ENCODE results near the gene PRKCQ. TPM values are rescaled to one million over a fixed set of nuclear protein-coding genes. Genes with fewer than 3 reads are reported as not detected.

Gene PRKCQ
- total and polyA plus RNA-seq, 4 donors, result 0.13 to 3.3 (median 0.45) TPM

- H3K27ac ChIP-seq (ENCODE audit: low read depth in 1 of 2, low read length in 2 of 2), result peak overlapping the region in 1 of 2 donors; percentile 21
- H3K27me3 ChIP-seq (ENCODE audit: control insufficient read depth in 4 of 4, insufficient read depth in 4 of 4, low read length in 3 of 4), result no peaks in the 10 kb centered on the region
- DNase-seq (ENCODE audit: low spot score), result no peak
- WGBS, result 82% methylated on average over 4 of the region's 4 CpGs
- no peaks in the 10 kb centered on the region for H3K36me3 ChIP-seq (ENCODE audit: control insufficient read depth in 4 of 4, insufficient read depth in 3 of 4, low read depth in 1 of 4, low read length in 3 of 4)
- H3K4me1 ChIP-seq (ENCODE audit: control insufficient read depth in 4 of 4, insufficient read depth in 4 of 4, low read length in 3 of 4), result peaks cover 0 to 15% (median 9%) of the 10 kb centered on the region in 4 donors
- H3K4me3 ChIP-seq (ENCODE audit: low read depth in 1 of 3, low read length in 3 of 3), result no peak overlapping the region
- H3K9me3 ChIP-seq (ENCODE audit: control insufficient read depth in 4 of 4, low read length in 3 of 4), result no peaks in the 10 kb centered on the region
- TF ChIP-seq JUND (IDR thresholded peaks at IDR 0.05) (no peak), FOXA1 (IDR thresholded peaks at IDR 0.05) (no peak), RXRA (IDR thresholded peaks at IDR 0.05) (no peak), YY1 (IDR thresholded peaks at IDR 0.05) (no peak)
- TF ChIP-seq, protein P1, sequence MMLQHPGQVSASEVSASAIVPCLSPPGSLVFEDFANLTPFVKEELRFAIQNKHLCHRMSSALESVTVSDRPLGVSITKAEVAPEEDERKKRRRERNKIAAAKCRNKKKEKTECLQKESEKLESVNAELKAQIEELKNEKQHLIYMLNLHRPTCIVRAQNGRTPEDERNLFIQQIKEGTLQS (IDR thresholded peaks at IDR 0.05), result no peak
- no peak overlapping the region for H3K9ac ChIP-seq (ENCODE audit: low read depth in 1 of 2, low read length in 2 of 2)
Observed at GRCh38 chr10:6396652-6397051, 183.4 kb downstream of the PRKCQ start.

DNA sequence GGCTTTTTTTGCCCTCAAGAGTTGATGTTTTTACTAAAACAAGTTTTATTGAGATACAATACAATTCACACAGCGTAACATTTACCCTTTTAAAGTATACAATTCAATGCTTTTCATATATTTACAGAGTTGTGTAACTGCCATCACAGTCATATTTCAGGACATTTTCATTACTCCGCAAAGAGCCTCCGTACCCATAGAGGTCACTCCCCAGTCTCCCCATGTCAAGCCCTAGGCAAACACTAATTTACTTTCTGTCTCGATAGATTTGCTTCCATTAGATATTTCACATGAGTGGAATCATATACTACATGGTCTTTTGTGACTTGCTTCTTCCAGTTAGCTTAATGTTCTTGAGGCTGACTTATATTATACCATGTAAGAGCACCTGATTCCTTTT lies 183.8 kb downstream of the PRKCQ start:
- Histone ChIP-seq H3K27ac (ENCODE audit: low read depth in 1 of 2, low read length in 2 of 2) (peak overlapping the region in 1 of 2 donors; percentile 21), H3K4me3 (ENCODE audit: low read depth in 1 of 3, low read length in 3 of 3) (no peak overlapping the region), H3K4me1 (ENCODE audit: control insufficient read depth in 4 of 4, insufficient read depth in 4 of 4, low read length in 3 of 4) (peaks cover 0 to 12% (median 6%) of the 10 kb centered on the region in 4 donors), H3K36me3 (ENCODE audit: control insufficient read depth in 4 of 4, insufficient read depth in 3 of 4, low read depth in 1 of 4, low read length in 3 of 4) (no peaks in the 10 kb centered on the region), H3K9ac (ENCODE audit: low read depth in 1 of 2, low read length in 2 of 2) (no peak overlapping the region), H3K9me3 (ENCODE audit: control insufficient read depth in 4 of 4, low read length in 3 of 4) (no peaks in the 10 kb centered on the region), H3K27me3 (ENCODE audit: control insufficient read depth in 4 of 4, insufficient read depth in 4 of 4, low read length in 3 of 4) (no peaks in the 10 kb centered on the region)
- DNase-seq (ENCODE audit: low spot score), result no peak
- TF ChIP-seq FOXA1 (IDR thresholded peaks at IDR 0.05), result no peak
- TF ChIP-seq HNF4A (conservative IDR thresholded peaks at IDR 0.05), result no peak
- TF ChIP-seq, protein P2, sequence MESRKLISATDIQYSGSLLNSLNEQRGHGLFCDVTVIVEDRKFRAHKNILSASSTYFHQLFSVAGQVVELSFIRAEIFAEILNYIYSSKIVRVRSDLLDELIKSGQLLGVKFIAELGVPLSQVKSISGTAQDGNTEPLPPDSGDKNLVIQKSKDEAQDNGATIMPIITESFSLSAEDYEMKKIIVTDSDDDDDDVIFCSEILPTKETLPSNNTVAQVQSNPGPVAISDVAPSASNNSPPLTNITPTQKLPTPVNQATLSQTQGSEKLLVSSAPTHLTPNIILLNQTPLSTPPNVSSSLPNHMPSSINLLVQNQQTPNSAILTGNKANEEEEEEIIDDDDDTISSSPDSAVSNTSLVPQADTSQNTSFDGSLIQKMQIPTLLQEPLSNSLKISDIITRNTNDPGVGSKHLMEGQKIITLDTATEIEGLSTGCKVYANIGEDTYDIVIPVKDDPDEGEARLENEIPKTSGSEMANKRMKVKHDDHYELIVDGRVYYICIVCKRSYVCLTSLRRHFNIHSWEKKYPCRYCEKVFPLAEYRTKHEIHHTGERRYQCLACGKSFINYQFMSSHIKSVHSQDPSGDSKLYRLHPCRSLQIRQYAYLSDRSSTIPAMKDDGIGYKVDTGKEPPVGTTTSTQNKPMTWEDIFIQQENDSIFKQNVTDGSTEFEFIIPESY (IDR thresholded peaks at IDR 0.05), result no peak
- TF ChIP-seq RAD21 (IDR thresholded peaks at IDR 0.05), result no peak
- no peak for TF ChIP-seq TAF1 (conservative IDR thresholded peaks at IDR 0.05)
- no peak for TF ChIP-seq SP1 (IDR thresholded peaks at IDR 0.05)
- TF ChIP-seq, protein P3, sequence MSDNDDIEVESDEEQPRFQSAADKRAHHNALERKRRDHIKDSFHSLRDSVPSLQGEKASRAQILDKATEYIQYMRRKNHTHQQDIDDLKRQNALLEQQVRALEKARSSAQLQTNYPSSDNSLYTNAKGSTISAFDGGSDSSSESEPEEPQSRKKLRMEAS (IDR thresholded peaks at IDR 0.05), result no peak
- no peak for TF ChIP-seq HNF4G (IDR thresholded peaks at IDR 0.05)
- 90% methylated on average over 4 of the region's 4 CpGs for WGBS

- H3K27ac ChIP-seq (ENCODE audit: low read depth in 1 of 2, low read length in 2 of 2), result no peak overlapping the region
- TF ChIP-seq HNF4A (conservative IDR thresholded peaks at IDR 0.05), result no peak
- TF ChIP-seq TAF1 (conservative IDR thresholded peaks at IDR 0.05), result no peak
- no peak for TF ChIP-seq EGR1 (IDR thresholded peaks at IDR 0.05; ENCODE audit: low read depth in 2 of 2)
- TF ChIP-seq, protein P3 (IDR thresholded peaks at IDR 0.05), result no peak
- no peak for TF ChIP-seq SP1 (IDR thresholded peaks at IDR 0.05)
- no peak for TF ChIP-seq JUND (IDR thresholded peaks at IDR 0.05)
- TF ChIP-seq, protein P4, sequence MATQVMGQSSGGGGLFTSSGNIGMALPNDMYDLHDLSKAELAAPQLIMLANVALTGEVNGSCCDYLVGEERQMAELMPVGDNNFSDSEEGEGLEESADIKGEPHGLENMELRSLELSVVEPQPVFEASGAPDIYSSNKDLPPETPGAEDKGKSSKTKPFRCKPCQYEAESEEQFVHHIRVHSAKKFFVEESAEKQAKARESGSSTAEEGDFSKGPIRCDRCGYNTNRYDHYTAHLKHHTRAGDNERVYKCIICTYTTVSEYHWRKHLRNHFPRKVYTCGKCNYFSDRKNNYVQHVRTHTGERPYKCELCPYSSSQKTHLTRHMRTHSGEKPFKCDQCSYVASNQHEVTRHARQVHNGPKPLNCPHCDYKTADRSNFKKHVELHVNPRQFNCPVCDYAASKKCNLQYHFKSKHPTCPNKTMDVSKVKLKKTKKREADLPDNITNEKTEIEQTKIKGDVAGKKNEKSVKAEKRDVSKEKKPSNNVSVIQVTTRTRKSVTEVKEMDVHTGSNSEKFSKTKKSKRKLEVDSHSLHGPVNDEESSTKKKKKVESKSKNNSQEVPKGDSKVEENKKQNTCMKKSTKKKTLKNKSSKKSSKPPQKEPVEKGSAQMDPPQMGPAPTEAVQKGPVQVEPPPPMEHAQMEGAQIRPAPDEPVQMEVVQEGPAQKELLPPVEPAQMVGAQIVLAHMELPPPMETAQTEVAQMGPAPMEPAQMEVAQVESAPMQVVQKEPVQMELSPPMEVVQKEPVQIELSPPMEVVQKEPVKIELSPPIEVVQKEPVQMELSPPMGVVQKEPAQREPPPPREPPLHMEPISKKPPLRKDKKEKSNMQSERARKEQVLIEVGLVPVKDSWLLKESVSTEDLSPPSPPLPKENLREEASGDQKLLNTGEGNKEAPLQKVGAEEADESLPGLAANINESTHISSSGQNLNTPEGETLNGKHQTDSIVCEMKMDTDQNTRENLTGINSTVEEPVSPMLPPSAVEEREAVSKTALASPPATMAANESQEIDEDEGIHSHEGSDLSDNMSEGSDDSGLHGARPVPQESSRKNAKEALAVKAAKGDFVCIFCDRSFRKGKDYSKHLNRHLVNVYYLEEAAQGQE (IDR thresholded peaks at IDR 0.05), result no peak
- TF ChIP-seq, protein P1 (IDR thresholded peaks at IDR 0.05), result no peak
- no peak for TF ChIP-seq GABPA (IDR thresholded peaks at IDR 0.05 in 1 of 2, conservative IDR thresholded peaks at IDR 0.05 in 1 of 2)
- no peak for TF ChIP-seq NR2F2 (IDR thresholded peaks at IDR 0.05)
- TF ChIP-seq RXRA (IDR thresholded peaks at IDR 0.05), result no peak
- TF ChIP-seq, protein P2 (IDR thresholded peaks at IDR 0.05), result no peak
- no peak for TF ChIP-seq YY1 (IDR thresholded peaks at IDR 0.05)
- no peak for TF ChIP-seq RAD21 (IDR thresholded peaks at IDR 0.05)
- TF ChIP-seq HNF4G (IDR thresholded peaks at IDR 0.05), result no peak
- TF ChIP-seq FOXA1 (IDR thresholded peaks at IDR 0.05), result no peak
Observed at GRCh38 chr10:6395606-6396005, 184.5 kb downstream of the PRKCQ start.

More at GRCh38 chr10:6395606-6396005, 184.5 kb downstream of the PRKCQ start:
- H3K9me3 ChIP-seq (ENCODE audit: control insufficient read depth in 4 of 4, low read length in 3 of 4), result peaks cover 0 to 3% (median 1%) of the 10 kb centered on the region in 4 donors
- H3K9ac ChIP-seq (ENCODE audit: low read depth in 1 of 2, low read length in 2 of 2), result no peak overlapping the region
- no peaks in the 10 kb centered on the region for H3K27me3 ChIP-seq (ENCODE audit: control insufficient read depth in 4 of 4, insufficient read depth in 4 of 4, low read length in 3 of 4)
- no peak overlapping the region for H3K4me3 ChIP-seq (ENCODE audit: low read depth in 1 of 3, low read length in 3 of 3)
- no peak for DNase-seq (ENCODE audit: low spot score)
- peaks cover 0 to 8% (median 3%) of the 10 kb centered on the region in 4 donors for H3K4me1 ChIP-seq (ENCODE audit: control insufficient read depth in 4 of 4, insufficient read depth in 4 of 4, low read length in 3 of 4)
- 87% methylated on average over 8 of the region's 8 CpGs for WGBS
- H3K36me3 ChIP-seq (ENCODE audit: control insufficient read depth in 4 of 4, insufficient read depth in 3 of 4, low read depth in 1 of 4, low read length in 3 of 4), result no peaks in the 10 kb centered on the region

Data from liver (tissue), 9 donors.